H9 (cell line): Measurements from ENCODE around the gene TNKS1BP1. TPM values are rescaled to one million over a fixed set of nuclear protein-coding genes. Genes with fewer than 3 reads are reported as not detected.

Source experiments
- DNase-seq: peaks from one replicate; pipeline ENCODE4 v3.0.0-alpha.2; 2017
- H2AFZ ChIP-seq: one replicate; pipeline ENCODE4 v1.6.1; 2013; ENCODE audit warnings: mild to moderate bottlenecking, low read length, control low read depth, moderate library complexity
- H2AK5ac ChIP-seq: 2 replicates; pipeline ENCODE4 v1.6.1; 2013; ENCODE audit warnings: low read length, control low read depth, mixed read lengths; ENCODE audit not compliant: insufficient read length
- H2BK120ac ChIP-seq: one replicate; pipeline ENCODE4 v1.6.1; 2013; ENCODE audit warnings: low read depth, mild to moderate bottlenecking, low read length, control low read depth, inconsistent platforms; ENCODE audit not compliant: poor library complexity, severe bottlenecking
- H2BK12ac ChIP-seq: 2 replicates; pipeline ENCODE4 v1.6.1; 2013; ENCODE audit warnings: low read length, control low read depth, mixed read lengths, low read depth; ENCODE audit not compliant: insufficient read length
- H2BK15ac ChIP-seq: 2 replicates; pipeline ENCODE4 v1.6.1; 2013; ENCODE audit warnings: low read depth, low read length, control low read depth
- H2BK20ac ChIP-seq: one replicate; pipeline ENCODE4 v1.6.1; 2013; ENCODE audit warnings: low read depth, mild to moderate bottlenecking, low read length, control low read depth, inconsistent platforms; ENCODE audit not compliant: poor library complexity, severe bottlenecking
- H2BK5ac ChIP-seq: 2 replicates; pipeline ENCODE4 v1.6.1; 2013; ENCODE audit warnings: low read length, control low read depth, mixed read lengths; ENCODE audit not compliant: insufficient read length
- H3K14ac ChIP-seq: 2 replicates; pipeline ENCODE4 v1.6.1; 2013; ENCODE audit warnings: low read length, control low read depth; ENCODE audit not compliant: insufficient read depth
- H3K18ac ChIP-seq: 2 replicates; pipeline ENCODE4 v1.6.1; 2013; ENCODE audit warnings: low read depth, mild to moderate bottlenecking, mixed read lengths, low read length, control low read depth; ENCODE audit not compliant: insufficient read length
- H3K23ac ChIP-seq: 2 replicates; pipeline ENCODE4 v1.6.1; 2013; ENCODE audit warnings: low read length, control low read depth, mixed read lengths, low read depth; ENCODE audit not compliant: insufficient read length
- H3K23me2 ChIP-seq: 2 replicates; pipeline ENCODE4 v1.6.1; 2013; ENCODE audit warnings: low read depth, mild to moderate bottlenecking, mixed read lengths, low read length, control low read depth; ENCODE audit not compliant: insufficient read length, poor library complexity, severe bottlenecking
- H3K27ac ChIP-seq: 2 replicates; pipeline ENCODE4 v1.5.1; 2013; ENCODE audit warnings: low read length, control low read depth, mixed read lengths, low read depth; ENCODE audit not compliant: insufficient read length
- H3K27me3 ChIP-seq: 2 replicates; pipeline ENCODE4 v1.6.1; 2013; ENCODE audit warnings: low read length, control low read depth, inconsistent platforms; ENCODE audit not compliant: insufficient read depth
- H3K4ac ChIP-seq: 2 replicates; pipeline ENCODE4 v1.6.1; 2013; ENCODE audit warnings: low read depth, mild to moderate bottlenecking, control low read depth, inconsistent platforms, low read length, moderate library complexity
- H3K4me1 ChIP-seq: 2 replicates; pipeline ENCODE4 v1.6.1; 2013; ENCODE audit warnings: low read length, control low read depth, inconsistent platforms; ENCODE audit not compliant: insufficient read depth
- H3K4me2 ChIP-seq: 2 replicates; pipeline ENCODE4 v1.6.1; 2013; ENCODE audit warnings: low read length, control low read depth, mixed read lengths; ENCODE audit not compliant: insufficient read length, insufficient read depth
- H3K56ac ChIP-seq: 2 replicates; pipeline ENCODE4 v1.6.1; 2013; ENCODE audit warnings: low read depth, mild to moderate bottlenecking, mixed read lengths, low read length, control low read depth; ENCODE audit not compliant: insufficient read length
- H3K79me1 ChIP-seq: 2 replicates; pipeline ENCODE4 v1.6.1; 2013; ENCODE audit warnings: low read depth, mild to moderate bottlenecking, moderate library complexity, low read length, control low read depth, inconsistent platforms; ENCODE audit not compliant: insufficient read depth, poor library complexity, severe bottlenecking
- H3K79me2 ChIP-seq: 2 replicates; pipeline ENCODE4 v1.6.1; 2013; ENCODE audit warnings: low read length, control low read depth, inconsistent platforms; ENCODE audit not compliant: insufficient read depth
- H3K9ac ChIP-seq: 2 replicates; pipeline ENCODE4 v1.6.1; 2013; ENCODE audit warnings: low read length, control low read depth, mixed read lengths; ENCODE audit not compliant: insufficient read length; ENCODE audit errors: extremely low read depth
- H3K9me3 ChIP-seq: one replicate; pipeline ENCODE4 v1.6.1; 2013; ENCODE audit warnings: low read depth, low read length, inconsistent platforms; ENCODE audit not compliant: control insufficient read depth
- H3T11ph ChIP-seq: one replicate; pipeline ENCODE4 v1.6.1; 2013; ENCODE audit warnings: mild to moderate bottlenecking, low read length, control low read depth, inconsistent platforms
- H4K20me1 ChIP-seq: one replicate; pipeline ENCODE4 v1.6.1; 2013; ENCODE audit not compliant: control insufficient read depth, insufficient read length, insufficient read depth
- H4K5ac ChIP-seq: 2 replicates; pipeline ENCODE4 v1.6.1; 2013; ENCODE audit warnings: low read depth, mild to moderate bottlenecking, mixed read lengths, low read length, control low read depth; ENCODE audit not compliant: insufficient read length
- H4K8ac ChIP-seq: replicated peaks from 2 replicates; pipeline ENCODE4 v1.6.1; 2013; ENCODE audit warnings: low read length, control low read depth, mixed read lengths, low read depth; ENCODE audit not compliant: insufficient read length
- H4K91ac ChIP-seq: 2 replicates; pipeline ENCODE4 v1.6.1; 2013; ENCODE audit warnings: low read depth, mild to moderate bottlenecking, moderate library complexity, mixed read lengths, low read length, control low read depth; ENCODE audit not compliant: insufficient read length
- H3K27ac Mint-ChIP-seq, 3 experiments: 2 replicates in 2 of 3; 3 replicates in 1 of 3; pipeline ENCODE4 v1.8.0; 2020 to 2021; ENCODE audit warnings: mixed read lengths in 3 of 3, mild to moderate bottlenecking in 1 of 3, moderate library complexity in 1 of 3
- H3K27me3 Mint-ChIP-seq: 2 replicates; pipeline ENCODE4 v1.8.0; 2021; ENCODE audit warnings: low read depth, mild to moderate bottlenecking, moderate library complexity, mixed read lengths
- H3K36me3 Mint-ChIP-seq, 3 experiments: 2 replicates in 2 of 3; 3 replicates in 1 of 3; pipeline ENCODE4 v1.8.0; 2020 to 2021; ENCODE audit warnings: low read depth in 3 of 3, mixed read lengths in 3 of 3; ENCODE audit not compliant: insufficient read depth in 1 of 3
- H3K4me1 Mint-ChIP-seq, 2 experiments: 2 replicates each; pipeline ENCODE4 v1.8.0; 2020; ENCODE audit warnings: mixed read lengths in 2 of 2
- H3K4me3 Mint-ChIP-seq, 2 experiments: 2 replicates in 1 of 2; 3 replicates in 1 of 2; pipeline ENCODE4 v1.8.0; 2020 to 2021; ENCODE audit warnings: mild to moderate bottlenecking in 2 of 2, mixed read lengths in 2 of 2, moderate library complexity in 1 of 2
- H3K9me3 Mint-ChIP-seq, 2 experiments: 2 replicates in 1 of 2; 3 replicates in 1 of 2; pipeline ENCODE4 v1.8.0; 2020; ENCODE audit warnings: mild to moderate bottlenecking in 2 of 2, mixed read lengths in 2 of 2, moderate library complexity in 1 of 2
- CTCF ChIP-seq: fragments of 200-600 bp; sonication (generic); conservative IDR thresholded peaks from 3 replicates; pipeline ENCODE4 v1.8.0; 2021; ENCODE audit warnings: antibody characterized with exemption, mild to moderate bottlenecking
- WGBS: extraction: QIAGEN DNeasy Blood & Tissue Kit; methylation state at CpG from one replicate; pipeline ENCODE4 v1.1.7; 2013; ENCODE audit warnings: missing lambda C conversion rate, low lambda C conversion rate, mixed read lengths; ENCODE audit not compliant: insufficient read length; ENCODE audit errors: extremely low coverage; 5-methylcytosine and 5-hydroxymethylcytosine counted together
- total RNA-seq: library from RNA; stranded (reverse); gene quantifications from 2 replicates; pipeline ENCODE4 v1.2.1, GENCODE V29; 2021

Gene TNKS1BP1
- total RNA-seq, 1 experiment from 2014 or later, result 130 TPM

DNA sequence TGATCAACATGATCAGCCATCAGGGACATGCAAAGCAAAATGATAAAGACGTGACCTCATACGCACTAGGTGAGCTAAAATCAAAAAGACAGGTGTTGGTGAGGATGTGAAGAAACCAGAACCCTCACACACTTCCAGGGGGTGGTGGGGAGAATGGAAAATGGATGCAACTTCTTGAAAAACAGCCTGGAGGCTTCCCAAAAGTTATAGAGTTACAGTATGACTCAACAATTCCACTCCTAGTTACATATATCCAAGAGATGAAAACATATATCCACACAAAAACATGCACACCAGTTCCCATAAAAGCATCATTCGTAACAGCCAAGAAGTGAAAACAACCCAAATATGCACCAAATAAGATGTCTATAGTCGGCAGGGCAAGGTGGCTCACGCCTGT is 45.6 kb downstream of the TNKS1BP1 start:
- Histone ChIP-seq H3K14ac (no peak overlapping the region), H4K91ac (no peak overlapping the region), H4K8ac (no peak overlapping the region), H3K23ac (no peak overlapping the region), H3K23me2 (no peaks in the 10 kb centered on the region), H3K9ac (no peak overlapping the region), H3K56ac (no peak overlapping the region), H3K27me3 (no peaks in the 10 kb centered on the region), H3T11ph (no peak overlapping the region), H2AK5ac (no peak overlapping the region), H3K4me2 (no peak overlapping the region), H2BK120ac (no peak overlapping the region), H3K4me1 (peaks cover 4% of the 10 kb centered on the region; the same call in 1 of the 2 replicates), H3K9me3 (no peaks in the 10 kb centered on the region), H3K79me2 (no peaks in the 10 kb centered on the region), H2AFZ (no peak overlapping the region), H4K20me1 (no peaks in the 10 kb centered on the region), H2BK12ac (no peak overlapping the region), H3K4ac (no peak overlapping the region), H3K18ac (no peak overlapping the region), H3K79me1 (no peaks in the 10 kb centered on the region), H3K27ac (no peak overlapping the region), H2BK5ac (no peak overlapping the region), H2BK20ac (no peak overlapping the region), H2BK15ac (no peak overlapping the region), H4K5ac (no peak overlapping the region)
- H3K36me3 Mint-ChIP-seq, result no peaks in the 10 kb centered on the region; a peak in 2 of 7 replicates
- H3K9me3 Mint-ChIP-seq, result peaks cover 0 to 7% of the 10 kb centered on the region in 2 experiments; a peak in 3 of 5 replicates
- no peak overlapping the region for H3K4me3 Mint-ChIP-seq
- WGBS, result no CpG with 5 or more reads among the region's 5 CpGs
- H3K27me3 Mint-ChIP-seq, result peaks cover 11% of the 10 kb centered on the region
- no peak overlapping the region for H3K27ac Mint-ChIP-seq
- no peak for TF ChIP-seq CTCF
- DNase-seq, result no peak
- H3K4me1 Mint-ChIP-seq, result peaks cover 51 to 53% of the 10 kb centered on the region in 2 experiments
